GM18511 (cell line): ENCODE data around the gene INTS6.
A peak's percentile ranks its signal among the peaks of the same experiment; 100 is the strongest.

Experiments used
- ATAC-seq: cut with Tn5 transposase; IDR thresholded peaks from one replicate; pipeline ENCODE4 v1.9.1; 2021; ENCODE audit warnings: mild to moderate bottlenecking, moderate library complexity; ENCODE audit not compliant: unreplicated experiment

Gene INTS6, protein sequence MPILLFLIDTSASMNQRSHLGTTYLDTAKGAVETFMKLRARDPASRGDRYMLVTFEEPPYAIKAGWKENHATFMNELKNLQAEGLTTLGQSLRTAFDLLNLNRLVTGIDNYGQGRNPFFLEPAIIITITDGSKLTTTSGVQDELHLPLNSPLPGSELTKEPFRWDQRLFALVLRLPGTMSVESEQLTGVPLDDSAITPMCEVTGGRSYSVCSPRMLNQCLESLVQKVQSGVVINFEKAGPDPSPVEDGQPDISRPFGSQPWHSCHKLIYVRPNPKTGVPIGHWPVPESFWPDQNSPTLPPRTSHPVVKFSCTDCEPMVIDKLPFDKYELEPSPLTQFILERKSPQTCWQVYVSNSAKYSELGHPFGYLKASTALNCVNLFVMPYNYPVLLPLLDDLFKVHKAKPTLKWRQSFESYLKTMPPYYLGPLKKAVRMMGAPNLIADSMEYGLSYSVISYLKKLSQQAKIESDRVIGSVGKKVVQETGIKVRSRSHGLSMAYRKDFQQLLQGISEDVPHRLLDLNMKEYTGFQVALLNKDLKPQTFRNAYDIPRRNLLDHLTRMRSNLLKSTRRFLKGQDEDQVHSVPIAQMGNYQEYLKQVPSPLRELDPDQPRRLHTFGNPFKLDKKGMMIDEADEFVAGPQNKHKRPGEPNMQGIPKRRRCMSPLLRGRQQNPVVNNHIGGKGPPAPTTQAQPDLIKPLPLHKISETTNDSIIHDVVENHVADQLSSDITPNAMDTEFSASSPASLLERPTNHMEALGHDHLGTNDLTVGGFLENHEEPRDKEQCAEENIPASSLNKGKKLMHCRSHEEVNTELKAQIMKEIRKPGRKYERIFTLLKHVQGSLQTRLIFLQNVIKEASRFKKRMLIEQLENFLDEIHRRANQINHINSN

DNA sequence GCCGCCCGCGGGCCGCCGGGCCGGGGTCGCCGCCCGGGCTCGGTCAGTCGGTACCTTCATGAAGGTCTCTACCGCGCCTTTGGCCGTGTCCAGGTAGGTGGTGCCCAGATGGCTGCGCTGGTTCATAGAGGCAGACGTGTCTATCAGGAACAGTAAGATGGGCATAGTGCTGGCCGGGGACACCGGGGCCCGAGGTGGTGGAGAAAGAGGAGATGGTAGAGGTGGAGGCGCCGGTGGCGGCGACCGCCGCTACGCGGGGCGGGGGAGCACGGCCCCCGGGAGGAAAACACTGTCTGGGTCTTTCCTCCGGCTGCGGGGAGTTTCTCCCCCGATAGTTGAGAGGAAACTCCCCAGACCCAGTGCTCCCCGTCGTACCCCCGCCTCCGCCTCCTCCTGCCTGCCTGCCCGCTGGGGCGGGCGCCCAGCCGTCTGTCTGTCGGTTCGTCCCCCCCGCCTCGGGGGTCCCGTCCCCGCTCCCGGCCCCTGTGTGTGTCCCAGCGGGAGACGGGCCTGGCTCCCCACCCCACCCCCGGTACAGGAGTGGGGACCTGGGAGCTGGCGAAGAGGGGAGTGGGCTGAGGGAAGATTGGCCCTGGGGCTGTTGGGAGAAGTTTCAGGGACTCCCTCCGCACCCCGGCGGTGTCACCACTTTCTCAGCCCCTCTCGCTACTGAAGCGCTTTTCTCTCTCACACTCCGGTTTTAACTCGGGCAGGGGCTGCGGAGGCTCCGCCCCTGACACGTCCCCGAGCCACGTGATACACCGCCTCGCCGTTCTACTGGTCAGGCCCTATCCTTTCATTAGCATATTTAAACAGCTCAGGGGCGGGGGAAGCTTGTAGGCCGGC, at the start of gene INTS6:
INTS6 (minus strand) TSS at position 676 of the 846 bp plus-strand sequence; CDS start at position 165, 511 bp downstream.
- ATAC-seq: peak; percentile 70

DNA sequence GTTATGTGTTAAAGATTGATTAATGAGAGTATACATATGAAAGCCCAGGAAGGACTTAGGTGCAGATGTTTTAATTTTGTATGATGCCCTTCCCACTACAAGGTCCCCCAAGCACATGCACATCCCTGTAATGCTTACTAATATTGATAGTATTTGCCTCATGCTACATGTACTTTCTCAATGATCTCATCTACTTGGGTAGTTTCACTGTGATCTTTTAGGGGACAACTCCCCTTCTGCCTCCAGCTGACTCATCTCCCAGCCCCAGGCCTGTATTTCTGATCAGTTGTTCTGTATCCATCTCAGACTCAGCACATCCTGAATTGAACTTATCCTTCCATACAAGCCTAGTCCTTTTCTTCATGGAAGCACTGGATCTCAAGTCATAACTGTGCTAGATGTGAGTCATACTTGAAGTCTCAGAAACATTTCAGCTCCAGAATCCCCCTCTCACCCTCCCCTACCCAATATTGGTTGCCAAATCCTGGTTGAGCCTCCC, 49.4 kb upstream of the INTS6 start:
- peak; percentile 99 for ATAC-seq

DNA sequence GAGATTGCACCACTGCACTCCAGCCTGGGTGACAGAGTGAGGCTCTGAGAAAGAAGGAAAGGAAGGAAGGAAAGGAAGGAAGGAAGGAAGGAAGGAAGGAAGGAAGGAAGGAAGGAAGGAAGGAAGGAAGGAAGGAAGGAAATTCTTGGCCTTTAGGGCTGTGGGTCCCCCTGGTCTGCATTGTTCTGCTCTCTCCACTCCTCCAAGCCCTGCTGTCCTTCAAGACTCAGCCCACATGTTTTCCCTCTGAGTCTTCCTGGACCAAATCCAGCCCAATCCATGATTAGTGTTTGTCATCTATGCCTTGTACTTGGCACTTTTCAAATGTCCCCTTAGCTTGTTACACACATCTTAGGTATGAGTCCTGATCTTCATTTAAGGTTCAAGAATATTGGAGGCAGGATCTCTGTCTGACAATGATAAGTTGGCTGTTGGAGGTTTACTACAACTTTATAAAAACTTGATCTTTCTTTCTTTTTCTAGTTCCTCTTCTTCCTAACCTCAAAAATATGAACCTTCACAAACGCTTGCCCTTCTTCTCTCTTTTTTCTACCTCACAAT, 48.8 kb upstream of the INTS6 start:
- peak; percentile 47 for ATAC-seq

DNA sequence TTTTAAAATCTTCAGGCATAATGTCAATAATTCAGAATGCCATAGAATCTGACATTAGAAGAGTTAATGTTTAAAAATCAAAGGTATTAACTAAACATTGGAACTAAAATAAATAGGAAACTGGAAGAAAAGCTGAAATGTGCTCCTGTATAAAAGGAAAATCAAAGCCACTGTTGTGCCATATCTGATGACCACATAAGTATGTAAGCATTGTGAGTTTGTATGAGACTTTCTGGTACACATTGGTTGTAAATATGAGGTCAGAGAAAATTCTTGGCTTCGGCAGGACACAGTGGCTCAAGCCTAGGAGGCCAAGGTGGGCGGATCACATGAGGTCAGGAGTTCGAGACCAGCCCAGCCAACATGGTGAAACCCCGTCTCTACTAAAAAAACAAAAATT, 48.3 kb upstream of the INTS6 start:
- ATAC-seq: no peak

DNA sequence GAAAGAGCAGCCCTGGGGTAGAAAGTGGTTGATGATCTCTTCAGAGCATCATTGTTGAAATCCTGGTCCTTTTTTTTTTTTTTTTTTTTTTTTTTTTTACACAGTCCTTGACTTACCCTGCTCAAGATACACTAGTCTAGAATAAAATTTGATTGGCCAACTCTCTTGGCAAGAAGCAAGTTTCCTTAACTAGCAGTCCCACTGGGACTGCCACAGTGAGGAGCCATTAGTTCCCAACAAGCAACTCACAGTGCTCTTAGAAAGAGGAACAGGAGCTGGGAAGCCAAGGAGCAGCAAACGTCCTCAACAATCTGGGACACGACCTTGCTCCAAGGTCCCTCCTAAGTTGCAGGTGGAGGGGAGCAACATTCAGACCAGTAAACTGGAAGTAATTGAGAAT, 47.9 kb upstream of the INTS6 start:
- ATAC-seq: no peak

DNA sequence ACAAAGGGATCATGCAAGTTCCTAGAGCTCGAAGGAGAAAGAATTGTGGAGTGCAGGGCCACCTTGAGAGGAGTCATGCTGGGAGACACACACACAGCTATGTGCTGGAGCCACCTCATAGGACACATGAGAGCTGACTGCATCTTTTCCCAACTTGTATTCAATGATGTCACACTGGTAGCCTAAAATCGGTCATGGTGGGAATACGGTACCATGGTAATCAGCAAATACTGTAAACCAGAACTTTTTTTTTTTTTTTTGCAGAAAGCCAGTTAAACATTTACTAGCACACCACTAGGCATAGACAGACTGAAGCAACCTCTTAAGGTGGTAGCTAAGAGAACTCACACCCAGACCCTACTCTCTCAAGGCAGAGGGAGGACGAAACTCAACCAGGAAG, 47.0 kb upstream of the INTS6 start:
- no peak for ATAC-seq

DNA sequence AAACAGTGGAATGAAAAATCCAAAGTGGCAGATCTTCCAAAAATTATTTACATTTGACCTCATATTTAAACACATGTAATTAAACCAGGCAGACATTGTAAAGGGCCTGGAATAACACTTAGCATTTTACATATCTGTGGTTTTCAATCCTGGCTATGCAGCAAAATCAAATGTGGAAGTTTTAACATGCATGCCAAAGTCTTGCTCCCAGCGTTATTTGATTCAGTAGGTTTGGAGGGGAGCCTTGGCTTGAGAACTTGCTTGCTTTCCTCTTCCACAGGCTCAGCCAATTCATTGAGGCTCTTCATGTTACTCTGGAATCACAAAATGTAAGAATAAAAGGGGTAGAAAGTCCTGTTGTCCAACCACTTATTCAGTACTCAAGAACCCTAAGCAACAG, 42.5 kb upstream of the INTS6 start:
- ATAC-seq: no peak

DNA sequence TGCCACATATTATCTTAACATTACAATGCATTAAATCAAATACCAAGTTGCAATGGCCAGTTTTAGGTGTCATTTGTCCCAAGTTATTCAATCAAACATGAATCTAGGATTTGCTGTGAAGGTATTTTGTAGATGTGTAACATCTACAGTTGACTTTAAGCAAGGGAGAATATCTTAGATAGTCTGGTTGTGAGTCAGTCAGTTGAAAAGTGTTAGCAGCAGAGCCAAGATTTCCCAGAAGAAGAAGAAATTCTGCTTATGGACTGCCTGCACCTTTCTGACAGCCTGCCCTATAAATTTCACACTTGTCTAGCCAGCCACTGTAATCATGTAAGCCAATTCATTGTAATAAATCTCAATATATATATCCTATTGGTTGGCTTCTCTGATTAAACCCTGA, 41.3 kb upstream of the INTS6 start:
- ATAC-seq: no peak

DNA sequence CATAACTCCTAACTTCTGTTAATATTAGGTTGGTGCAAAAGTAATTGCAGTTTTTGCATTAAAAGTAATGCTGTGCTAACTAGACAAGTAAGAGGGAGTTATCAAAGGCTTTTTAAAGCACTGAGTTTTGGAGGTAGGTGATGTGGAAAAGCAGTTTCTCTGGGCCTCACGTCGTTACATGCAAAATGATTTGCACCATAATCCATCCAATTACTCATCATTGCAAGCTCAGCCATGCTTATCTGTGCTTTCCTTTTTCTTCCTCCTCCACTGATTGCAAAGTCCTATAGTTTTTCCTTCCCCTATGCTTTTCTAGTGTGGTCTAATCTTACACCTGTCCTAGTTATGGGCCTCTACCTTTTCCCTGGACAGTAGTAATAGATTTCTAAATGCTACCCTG, 35.4 kb upstream of the INTS6 start:
- no peak for ATAC-seq

DNA sequence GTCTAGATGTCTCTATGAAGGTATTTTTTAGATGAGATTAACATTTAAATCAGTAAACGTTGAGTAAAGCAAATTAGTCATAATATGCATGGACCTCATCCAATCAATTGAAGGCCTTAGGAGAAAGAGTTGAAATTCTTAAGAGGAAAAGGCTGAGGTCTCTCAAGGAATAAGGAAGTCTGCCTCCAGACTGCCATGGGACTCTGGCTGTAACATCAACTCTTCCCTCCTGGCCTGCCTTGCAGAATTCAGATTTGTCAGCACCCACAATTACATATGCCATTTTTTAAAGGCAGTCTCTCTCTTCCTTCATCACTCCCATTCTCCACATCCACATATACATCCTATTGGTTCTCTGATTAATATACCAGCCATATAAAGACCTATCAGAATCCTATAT, 28.8 kb upstream of the INTS6 start:
- no peak for ATAC-seq

DNA sequence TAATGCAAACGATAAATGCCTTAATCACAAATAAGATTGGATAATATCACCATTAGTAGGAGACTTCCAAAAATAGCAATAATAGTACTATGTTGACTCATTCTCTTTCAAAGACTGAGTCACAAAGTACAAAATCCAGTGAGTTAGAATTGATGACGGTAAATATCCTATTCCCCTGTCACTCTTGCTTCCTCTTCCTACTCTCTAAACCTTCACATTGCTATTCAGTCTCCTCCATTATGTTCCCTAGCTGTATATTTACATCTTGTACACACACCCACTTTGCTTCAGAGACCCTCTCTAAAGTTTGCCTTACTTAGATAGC, 26.3 kb upstream of the INTS6 start:
- ATAC-seq: no peak

DNA sequence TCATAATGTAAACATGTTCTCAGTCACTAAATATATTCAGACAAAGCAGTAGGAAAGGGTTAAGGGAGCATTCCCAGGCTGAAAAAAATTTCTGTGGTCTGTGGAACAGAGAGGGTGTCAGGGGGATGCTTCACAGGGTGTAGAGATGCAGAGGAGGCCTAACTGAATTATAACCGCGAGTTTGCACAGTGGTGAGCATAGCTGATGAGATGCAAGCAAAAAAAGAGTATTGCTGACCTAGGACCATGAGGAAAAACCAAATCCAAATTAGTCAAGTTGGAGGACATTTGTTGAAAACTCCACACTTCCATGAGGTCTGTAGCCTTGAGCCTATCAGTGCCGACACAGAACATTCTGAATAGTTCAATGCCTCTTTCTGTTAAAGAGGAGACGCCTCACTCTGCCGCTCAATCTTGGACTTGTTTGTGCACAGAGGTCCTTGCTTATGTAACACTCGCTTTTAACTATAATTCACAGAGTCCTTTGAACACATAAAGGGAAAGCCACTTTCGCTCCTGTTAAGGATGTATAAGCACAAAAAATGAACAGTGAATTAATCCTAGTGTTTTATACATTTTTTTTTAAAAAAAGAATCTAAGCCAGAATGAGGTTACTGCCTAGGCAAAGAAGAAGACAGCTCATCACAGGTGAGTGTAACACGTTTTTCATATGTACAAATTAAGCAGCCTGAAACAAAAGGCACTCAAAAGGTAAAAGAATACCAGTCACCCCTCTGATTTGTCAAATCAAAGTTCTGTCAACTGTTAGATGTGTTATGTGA, 25.8 kb upstream of the INTS6 start:
- ATAC-seq: no peak

DNA sequence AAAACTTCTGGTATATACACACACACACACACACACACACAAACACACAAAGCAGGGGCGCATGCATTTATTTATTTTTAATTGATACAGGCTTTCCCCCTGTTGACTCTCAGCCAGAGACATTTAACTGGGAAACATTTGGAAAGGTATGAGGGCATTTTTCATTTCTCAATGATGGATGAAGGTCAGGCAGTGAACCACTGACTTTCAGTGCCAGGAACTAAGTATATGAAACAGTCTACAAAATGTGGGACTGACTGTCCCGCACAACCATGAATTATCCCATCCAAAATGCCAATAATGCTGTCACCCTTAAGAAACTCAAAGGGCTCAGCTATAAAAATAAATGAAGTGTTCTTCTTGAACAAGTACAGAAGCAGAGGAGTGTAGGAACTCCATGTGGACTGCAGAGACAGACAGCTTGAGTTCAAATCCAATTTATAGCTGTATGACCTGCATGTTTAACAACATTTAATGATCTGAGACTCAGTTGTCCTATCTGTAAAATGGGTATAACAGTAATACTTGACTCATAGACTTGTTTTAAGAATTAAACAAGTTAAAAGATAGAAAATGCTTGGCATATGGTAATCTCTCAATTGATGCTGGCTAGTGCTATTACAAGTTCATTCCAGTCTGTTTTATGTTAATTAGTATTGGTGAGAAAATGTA, 25.0 kb upstream of the INTS6 start:
- ATAC-seq: no peak

DNA sequence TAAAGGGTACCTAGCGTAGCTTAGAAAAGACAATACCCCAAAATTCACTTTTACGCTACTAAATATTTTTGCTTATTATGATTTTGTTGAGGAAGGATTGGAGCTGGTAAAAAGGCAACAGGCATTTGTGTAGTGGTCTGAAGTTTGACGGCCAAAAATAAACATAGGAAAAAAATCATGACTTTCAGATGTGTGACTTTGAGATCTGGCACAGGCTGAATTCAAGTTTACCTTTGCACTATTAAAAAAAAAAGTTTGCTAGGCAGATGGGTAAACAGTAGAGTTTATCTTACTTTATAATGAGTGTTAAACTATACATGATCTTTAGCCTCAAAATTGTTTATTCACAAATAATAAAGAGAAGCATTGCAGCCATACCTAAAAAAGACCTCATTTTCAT, 24.3 kb upstream of the INTS6 start:
- ATAC-seq: no peak

DNA sequence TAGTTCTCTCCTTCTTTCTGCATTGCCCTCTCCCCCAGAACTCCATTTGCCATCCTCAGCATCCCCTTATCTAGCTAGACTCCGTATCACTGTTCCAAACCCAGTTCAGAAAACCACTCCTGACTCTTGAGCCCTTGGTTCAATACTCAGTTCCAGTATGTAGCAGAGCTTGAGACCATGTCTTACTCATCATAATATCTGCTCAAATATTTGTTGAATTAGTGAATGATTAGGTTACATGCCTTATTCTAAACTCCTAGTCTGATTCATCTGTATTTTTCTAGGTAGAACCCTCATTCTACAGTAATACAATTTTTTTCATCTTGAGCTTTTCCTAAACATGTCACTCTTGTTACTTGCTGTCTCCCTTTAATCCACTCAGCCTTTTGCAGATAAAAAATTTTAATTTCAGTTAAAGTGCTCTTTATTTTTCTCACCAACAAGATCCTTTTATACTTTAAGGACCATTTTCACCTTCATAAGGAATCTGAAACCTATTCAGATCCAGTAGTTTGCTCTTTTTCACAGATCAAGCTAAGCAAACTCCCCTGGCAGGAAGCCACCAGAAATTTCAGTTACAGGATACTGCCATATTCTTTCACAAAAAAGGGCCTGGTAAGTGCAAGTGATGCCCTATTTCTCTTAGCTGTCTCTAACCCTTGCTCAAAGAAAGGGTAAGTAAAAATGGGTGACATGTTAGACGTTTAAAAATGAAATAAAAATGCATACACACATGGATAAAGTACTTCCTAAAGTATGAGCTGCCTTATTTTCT, 23.1 kb upstream of the INTS6 start:
- ATAC-seq: no peak

DNA sequence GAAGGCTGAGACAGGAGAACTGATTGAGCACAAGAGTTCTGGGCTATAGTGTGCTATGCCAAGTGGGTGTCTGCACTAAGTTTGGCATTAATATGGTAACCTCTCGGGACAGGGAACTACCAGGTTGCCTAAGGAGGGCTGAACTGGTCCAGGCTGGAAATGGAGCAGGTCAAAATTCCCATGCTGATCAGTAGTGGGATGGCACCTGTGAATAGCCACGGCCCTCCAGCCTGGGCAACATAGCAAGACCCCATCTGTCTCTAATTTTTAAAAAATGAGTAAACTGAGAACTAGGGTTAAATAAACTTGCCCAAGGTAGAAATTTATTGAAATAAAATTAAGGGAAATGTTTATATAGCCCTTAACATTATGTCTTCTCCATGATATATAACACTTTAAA, 17.0 kb upstream of the INTS6 start:
- ATAC-seq: no peak

DNA sequence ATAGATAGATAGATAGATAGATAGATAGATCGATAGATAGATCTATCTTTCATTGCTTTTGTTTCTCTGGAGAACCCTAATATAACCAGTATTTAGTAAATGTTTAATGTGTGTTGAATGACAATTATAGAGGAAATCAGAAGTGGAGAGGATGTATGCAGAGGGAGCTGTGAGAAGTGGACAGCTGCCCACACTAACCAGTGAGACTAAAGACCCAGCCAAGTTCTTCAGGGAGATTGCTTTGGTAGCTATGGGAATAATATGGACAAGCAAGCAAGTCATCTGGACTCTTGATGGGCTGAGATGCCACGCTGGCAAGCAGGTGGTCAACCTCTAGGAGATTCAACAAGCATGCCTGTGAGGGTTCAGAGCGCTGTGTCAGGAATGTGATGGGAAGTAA, 14.9 kb upstream of the INTS6 start:
- ATAC-seq: no peak

DNA sequence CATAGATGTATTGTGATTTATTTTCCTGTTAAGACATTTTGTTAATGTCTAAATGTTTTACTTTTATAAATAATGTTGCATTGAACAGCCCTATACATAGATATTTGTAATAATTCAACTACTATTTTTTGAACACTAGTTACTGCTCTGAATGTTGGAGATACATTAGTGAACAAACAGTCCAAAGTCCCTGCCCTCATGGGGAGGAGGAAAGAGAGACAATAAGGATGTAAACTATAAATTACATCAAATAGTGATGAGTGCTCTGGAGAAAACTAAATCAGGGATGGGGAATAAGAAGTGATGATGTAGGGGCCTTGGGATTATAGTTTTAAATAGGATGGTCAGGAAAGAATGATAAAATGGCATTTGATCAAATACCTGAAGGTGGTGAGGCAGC, 12.3 kb upstream of the INTS6 start:
- ATAC-seq: no peak
